Right lobe of liver (tissue), 4 donors: ENCODE data around the gene RND3.

Source experiments
- POLR2A ChIP-seq: fragments of 450-650 bp; IDR thresholded peaks from one replicate; pipeline ENCODE4 v1.6.1; 2017; ENCODE audit warnings: antibody characterized with exemption, mild to moderate bottlenecking
- TF ChIP-seq, protein P1 (sequence below), 4 donors: fragments of 200-600 bp in 3 of 4; fragments of 450-650 bp in 1 of 4; IDR thresholded peaks; one replicate each; pipeline versions ENCODE4 v1.5.1 to v1.8.0; 2016 to 2022; ENCODE audit warnings: antibody characterized with exemption in 4 of 4, mild to moderate bottlenecking in 2 of 4
- donor health status: DM: no; HTN: no; CAD: no.
- donor health status: DM: no; HTN: no; CAD: no.
- donor health status: DM: no; HTN: yes; CAD: no.

DNA sequence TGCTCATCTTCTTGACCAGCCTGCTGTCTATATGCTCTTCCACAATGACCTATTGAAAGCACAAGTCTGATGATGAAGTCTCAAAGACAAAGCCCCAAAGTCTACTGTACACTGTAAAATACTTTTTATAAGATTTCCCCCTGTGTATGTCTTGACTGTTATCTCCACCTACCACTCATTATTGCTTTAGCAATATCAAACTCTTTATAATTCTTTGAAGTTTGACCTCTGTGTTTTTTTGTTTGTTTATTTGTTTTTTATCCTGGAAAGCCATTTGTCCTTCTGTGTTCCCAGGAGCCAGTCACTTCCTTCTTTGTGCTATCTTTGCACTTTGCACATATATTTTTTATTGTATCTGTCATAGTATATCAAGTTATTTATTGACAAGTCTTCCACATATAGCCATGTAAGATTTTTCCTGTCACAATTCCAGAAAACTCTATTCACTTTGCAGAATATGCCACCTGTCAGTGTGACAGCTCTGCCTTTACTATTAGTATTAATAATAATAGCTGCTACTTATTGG lies 66.3 kb downstream of the RND3 start:
- TF ChIP-seq, protein P1, sequence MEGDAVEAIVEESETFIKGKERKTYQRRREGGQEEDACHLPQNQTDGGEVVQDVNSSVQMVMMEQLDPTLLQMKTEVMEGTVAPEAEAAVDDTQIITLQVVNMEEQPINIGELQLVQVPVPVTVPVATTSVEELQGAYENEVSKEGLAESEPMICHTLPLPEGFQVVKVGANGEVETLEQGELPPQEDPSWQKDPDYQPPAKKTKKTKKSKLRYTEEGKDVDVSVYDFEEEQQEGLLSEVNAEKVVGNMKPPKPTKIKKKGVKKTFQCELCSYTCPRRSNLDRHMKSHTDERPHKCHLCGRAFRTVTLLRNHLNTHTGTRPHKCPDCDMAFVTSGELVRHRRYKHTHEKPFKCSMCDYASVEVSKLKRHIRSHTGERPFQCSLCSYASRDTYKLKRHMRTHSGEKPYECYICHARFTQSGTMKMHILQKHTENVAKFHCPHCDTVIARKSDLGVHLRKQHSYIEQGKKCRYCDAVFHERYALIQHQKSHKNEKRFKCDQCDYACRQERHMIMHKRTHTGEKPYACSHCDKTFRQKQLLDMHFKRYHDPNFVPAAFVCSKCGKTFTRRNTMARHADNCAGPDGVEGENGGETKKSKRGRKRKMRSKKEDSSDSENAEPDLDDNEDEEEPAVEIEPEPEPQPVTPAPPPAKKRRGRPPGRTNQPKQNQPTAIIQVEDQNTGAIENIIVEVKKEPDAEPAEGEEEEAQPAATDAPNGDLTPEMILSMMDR (IDR thresholded peaks at IDR 0.05), result no peak
- no peak for TF ChIP-seq POLR2A
